Anterior cingulate cortex (tissue), 58 donors: Measurements from ENCODE around the gene SERPINA4.
"Not testable (repeated sequence)": the region's sequence is repeated elsewhere in the genome, so short reads cannot be mapped to it uniquely, and the experiment has no call there.

ENCODE experiments used
- DNase-seq, 58 donors: peaks; one replicate each; lab custom pipeline; 2025; lab: John Stamatoyannopoulos, UW

Gene SERPINA4

GRCh38 chr14:94584591-94585280 lies 23.5 kb downstream of the SERPINA4 start:
- no peak for DNase-seq

- no peak for DNase-seq
These were observed 25.4 kb downstream of the SERPINA4 start for GRCh38 chr14:94586635-94587034.

- no peak for DNase-seq
These were observed 27.1 kb downstream of the SERPINA4 start for GRCh38 chr14:94588311-94588710.

GRCh38 chr14:94591073-94591472 lies 29.8 kb downstream of the SERPINA4 start:
- DNase-seq, result no peak

DNA sequence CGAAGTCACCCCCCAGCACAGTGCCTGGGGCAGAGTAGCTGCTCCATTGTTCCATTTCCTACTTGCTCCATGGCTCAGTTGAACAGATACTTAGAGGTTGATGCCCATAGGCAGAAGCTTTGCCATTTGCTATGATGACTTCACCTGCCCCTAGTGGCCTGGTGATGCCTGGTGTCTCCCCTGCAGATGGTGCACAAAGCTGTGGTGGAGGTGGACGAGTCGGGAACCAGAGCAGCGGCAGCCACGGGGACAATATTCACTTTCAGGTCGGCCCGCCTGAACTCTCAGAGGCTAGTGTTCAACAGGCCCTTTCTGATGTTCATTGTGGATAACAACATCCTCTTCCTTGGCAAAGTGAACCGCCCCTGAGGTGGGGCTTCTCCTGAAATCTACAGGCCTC lies 30.6 kb downstream of the SERPINA4 start:
- no peak for DNase-seq

DNA sequence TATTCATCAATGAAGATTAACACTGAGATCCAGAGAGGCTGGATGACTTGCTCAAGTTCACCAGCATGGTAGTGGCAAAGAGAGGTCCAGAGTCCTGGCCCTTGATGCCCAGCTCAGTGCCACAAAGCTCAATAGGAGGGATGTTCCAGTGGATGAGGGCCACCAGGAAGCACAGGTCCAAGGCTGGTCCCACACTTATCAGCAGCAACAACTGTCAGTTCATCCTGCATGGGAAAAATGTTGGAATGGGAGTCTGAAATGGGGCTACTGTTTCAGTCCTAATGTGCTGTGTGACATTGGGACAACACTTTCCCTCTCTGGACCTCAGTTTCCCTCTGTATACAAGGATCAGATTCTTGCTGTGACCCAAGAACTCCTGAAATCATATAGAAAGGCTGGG lies 31.2 kb downstream of the SERPINA4 start:
- no peak for DNase-seq

GRCh38 chr14:94593376-94593748 lies 32.1 kb downstream of the SERPINA4 start:
- DNase-seq, result no peak

DNA sequence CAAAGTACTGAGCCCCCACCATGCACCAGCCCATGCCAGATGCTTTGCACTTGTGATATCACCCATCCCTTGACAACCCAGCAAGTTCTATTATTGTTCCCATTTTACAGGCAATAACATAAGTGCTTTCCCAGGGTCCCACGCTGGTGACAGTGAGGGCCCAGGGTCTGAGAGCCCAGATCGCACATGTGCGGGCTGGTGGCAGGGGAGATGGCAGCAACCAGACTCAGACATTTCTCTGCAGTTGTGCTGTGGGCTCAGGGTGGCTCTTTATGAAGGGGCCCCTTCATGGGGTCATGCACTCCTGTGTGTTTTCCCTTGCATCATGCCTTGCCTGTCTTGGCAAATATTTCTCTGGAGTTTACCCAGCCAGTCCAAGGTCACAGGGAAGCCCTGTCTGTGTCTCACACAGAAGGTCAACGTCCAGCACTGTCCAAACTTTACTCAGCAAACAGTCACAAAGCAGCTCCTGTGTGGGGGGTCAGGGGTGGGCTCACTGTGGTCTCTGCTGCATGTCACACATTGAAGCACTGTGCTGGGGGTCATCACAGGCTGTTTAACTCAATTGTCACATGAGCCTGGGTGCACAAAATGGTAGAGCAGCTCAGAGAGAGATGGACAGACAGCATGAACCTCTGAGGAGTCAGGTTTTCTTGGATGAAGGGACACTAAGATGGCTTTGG lies 32.6 kb downstream of the SERPINA4 start:
- DNase-seq, result no peak

DNA sequence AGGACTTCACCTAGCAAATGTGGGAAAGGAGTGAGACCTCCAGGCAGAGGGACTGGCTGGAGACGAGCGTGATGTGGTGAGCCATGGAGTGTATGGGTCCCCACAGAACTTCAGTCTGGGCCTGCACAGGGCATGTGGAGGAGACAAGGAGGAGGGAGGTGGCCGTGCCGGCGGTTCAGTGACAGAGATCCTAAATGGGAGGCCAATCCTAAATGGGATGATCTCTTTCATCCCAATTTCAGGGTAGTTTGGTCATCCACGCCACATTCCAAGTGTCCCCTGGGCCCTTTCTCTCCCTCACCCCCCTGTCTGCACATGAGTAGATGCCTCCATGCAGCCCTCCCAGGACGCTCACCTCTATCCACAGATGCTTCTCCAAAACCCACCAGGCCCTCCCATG lies 33.2 kb downstream of the SERPINA4 start:
- DNase-seq, result no peak

- no peak for DNase-seq
These were observed 34.7 kb downstream of the SERPINA4 start for GRCh38 chr14:94595912-94596311.

DNA sequence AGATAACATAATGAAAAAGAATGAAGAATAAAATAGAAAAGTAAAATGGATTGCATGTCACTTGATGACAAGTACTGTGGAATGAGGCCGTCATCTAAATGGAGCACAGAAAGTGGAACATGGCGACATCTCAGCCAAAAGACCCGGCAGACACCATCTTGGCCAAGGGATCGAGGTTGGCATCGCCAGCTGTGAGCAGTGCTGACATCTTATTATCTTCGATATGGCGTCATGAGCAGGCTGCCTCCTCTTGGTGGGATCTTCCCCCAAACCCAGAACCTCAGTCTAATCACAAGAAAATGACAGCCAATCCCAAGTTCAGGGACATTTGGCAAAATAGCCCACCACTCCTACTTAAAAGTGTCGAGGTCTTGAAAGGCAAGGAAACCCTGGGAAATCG lies 35.1 kb downstream of the SERPINA4 start:
- no peak for DNase-seq

- no peak for DNase-seq
These were observed 36.5 kb downstream of the SERPINA4 start for GRCh38 chr14:94597788-94598187.

DNA sequence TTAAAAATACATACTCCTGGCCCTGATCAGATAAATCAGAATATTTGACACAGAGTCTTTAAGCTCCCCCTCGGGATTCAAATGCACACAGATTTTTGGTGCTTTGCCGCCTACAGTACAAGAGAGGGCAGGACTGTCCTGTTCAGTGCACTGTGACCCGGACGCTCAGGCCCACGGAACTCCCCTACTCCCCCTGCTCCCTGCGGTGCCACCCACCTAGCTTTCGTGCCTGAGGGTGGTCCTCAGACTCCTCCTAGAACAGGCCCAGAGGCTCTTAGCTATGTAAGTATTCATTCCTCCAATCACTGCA lies 37.2 kb downstream of the SERPINA4 start:
- no peak for DNase-seq

DNA sequence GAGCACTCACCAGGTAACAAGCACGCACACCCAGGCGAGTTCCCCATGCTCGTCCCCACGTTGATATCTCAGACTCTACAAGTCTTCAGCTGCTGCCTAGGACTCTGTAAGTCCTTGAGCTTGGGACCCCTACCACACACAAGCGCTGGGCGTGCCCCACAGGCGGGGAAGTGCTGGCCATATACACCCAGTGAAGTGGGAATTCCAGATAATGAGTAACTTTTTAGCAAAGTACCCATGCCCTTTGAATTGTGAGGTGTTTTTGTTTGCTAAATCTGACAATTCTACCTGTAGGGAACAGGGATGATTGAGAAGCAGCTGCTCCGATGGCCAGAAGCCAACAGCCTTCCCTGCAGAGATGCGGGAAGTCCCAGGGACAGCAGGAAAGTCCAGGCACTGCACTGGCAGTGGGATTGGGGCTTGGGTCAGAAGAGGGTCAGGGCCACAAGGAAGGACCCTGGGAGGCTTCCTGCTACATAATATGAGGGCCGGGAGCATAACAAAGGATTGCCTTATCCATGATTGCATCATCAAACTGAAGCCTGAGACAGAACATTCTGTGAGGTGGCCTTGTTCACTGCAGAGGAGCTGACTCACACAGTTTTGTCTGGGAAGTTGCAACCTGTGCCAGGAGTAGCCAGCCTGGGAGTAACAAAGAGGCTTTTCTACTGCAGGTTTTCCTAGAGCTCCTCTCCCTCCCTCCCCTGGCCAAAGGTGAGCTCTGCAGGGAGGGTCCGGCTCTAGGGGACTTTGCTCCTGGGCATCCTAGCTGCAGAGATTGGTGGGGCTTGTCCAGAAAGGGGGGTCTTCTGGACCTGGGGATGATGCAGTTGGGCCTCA lies 37.8 kb downstream of the SERPINA4 start:
- DNase-seq, result peak in 50 of 58 donors; percentile 6 to 92 (median 52)

- DNase-seq, result no peak
These were observed 38.4 kb downstream of the SERPINA4 start for GRCh38 chr14:94599656-94600004.

GRCh38 chr14:94600148-94600545 lies 38.9 kb downstream of the SERPINA4 start:
- DNase-seq, result no peak

- DNase-seq, result peak in 48 of 58 donors; percentile 16 to 83 (median 40)
These were observed 40.7 kb downstream of the SERPINA4 start for GRCh38 chr14:94601884-94602391.

DNA sequence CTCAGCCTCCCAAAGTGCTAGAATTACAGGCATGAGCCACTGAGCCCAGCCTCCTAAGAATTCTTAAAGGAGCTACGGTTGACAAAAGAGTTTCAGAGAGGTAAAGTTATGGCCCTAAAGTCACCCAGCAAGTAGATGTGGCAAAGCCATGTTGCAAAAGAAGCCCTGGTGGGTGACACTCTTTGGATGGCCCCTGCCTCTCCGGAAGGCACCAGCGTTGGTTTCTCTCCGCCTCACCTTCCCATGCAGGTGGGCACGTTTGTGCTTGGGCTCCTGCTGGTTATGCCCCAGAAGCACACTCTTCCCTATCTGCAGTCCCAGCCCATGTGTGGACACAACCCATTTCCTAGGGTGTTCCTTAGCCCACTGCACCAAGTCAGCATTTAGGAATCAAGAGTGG lies 41.5 kb downstream of the SERPINA4 start:
- no peak for DNase-seq

- DNase-seq, result no peak
These were observed 44.1 kb downstream of the SERPINA4 start for GRCh38 chr14:94605361-94605760.

DNA sequence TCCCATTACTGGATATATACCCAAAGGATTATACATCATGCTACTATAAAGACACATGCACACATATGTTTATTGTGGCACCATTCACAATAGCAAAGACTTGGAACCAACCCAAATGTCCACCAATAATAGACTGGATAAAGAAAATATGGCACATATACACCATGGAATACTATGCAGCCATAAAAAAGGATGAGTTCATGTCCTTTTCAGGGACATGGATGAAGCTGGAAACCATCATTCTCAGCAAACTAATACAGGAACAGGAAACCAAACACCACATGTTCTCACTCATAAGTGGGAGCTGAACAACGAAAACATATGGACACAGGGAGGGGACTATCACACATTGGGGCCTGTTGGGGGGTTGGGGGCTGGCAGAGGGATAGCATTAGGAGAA lies 47.7 kb downstream of the SERPINA4 start:
- DNase-seq, result not testable (repeated sequence)

- no peak for DNase-seq
These were observed 49.9 kb downstream of the SERPINA4 start for GRCh38 chr14:94611179-94611578.
